GM21737 (cell line): ENCODE measurements around the gene XPA.
A peak's percentile ranks its signal among the peaks of the same experiment; 100 is the strongest.

Experiments
- ATAC-seq: cut with Tn5 transposase; IDR thresholded peaks from one replicate; pipeline ENCODE4 v1.9.1; 2021; ENCODE audit warnings: mild to moderate bottlenecking, moderate library complexity; ENCODE audit not compliant: unreplicated experiment

XPA gene

DNA sequence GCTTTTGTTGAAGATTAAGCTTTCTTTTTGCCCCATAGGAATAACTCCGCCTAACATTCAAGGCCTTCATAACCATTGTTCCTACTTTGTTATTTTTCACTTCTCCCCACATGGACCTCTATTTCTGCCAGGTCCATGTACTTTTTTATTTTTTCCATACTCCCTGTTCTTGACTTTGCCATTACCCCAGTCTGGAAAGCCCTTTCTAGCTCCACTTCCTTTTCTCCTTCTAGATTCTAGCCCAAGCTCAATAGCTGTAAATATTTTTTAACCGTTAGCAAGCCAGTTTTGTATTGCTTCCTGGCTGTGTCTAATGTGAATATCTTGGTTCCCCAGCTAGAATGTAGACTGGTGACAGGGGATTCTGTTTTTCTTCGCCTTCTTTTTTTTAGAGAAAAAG, 37.4 kb downstream of the XPA start:
- no peak for ATAC-seq

DNA sequence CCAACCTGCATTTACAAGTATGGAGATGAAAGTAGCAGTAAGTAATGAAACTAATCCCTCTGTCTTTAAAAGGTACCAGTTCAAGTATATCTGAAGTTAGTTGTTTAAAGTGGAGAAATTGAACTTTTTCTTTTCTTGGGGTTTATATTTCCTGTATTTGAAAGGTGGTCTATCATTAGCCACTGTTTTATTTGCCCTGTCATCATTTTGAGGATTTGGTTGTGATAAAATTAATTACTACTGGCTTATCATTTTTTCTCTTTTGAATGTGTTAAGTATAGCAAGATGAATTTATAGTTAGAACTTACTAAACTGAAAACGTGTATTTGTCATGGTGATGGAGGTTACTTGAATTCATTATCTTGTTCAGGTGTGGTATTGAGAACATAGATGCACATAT, 38.4 kb downstream of the XPA start:
- ATAC-seq = no peak

DNA sequence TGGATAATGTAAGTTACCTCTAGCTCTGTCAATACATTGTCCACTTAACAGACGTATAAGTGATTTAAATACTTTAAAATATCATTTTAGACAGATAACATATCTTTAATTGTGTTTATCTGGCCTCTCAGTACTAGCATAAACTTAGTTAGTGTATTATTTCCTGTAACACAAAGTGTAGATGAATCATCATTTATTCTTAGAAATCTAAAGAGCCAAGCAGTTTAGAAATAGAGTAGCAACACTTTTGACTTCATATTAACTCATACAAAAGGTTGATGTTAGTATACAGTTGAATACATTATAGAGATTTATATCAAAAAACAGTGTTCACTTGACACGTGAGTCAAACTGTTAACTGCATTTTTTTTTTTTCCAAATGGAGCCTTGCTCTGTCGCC, 45.5 kb downstream of the XPA start:
- no peak for ATAC-seq

DNA sequence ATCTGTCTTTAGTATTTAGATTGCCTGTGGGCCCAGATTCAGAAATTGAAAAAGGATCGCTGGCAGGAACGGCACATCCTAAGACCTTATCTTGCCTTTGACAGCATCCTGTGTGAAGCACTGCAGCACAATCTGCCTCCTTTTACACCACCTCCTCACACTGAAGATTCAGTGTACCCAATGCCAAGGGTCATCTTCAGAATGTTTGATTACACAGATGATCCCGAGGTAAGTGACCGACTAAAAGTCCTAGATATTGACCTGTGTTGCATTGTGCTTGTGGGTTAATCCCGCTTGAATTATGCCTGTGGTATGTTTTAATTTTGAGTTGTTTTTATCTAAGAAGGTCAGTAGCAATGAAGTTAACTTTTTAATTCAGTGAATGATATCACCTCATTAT, 49.1 kb downstream of the XPA start:
- ATAC-seq = no peak

DNA sequence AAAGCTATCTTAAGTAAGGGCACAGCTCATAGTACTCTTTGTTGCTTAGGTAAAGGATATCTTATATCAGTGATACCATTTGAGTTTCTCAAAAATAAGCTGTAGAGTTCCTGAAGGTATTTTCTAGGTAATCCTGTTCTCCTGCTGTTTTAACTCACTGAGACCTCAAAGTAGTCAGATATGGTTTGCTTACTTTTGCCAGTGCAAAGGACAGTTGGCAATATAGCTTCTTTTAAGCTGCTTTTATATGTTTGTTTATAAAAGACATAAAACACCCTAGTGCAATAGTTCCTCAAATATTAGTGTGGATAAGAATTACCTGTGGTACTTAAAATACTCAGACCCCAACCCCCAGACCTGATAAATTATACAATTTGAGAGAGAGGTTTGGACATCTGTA, 51.4 kb downstream of the XPA start:
- ATAC-seq = no peak

DNA sequence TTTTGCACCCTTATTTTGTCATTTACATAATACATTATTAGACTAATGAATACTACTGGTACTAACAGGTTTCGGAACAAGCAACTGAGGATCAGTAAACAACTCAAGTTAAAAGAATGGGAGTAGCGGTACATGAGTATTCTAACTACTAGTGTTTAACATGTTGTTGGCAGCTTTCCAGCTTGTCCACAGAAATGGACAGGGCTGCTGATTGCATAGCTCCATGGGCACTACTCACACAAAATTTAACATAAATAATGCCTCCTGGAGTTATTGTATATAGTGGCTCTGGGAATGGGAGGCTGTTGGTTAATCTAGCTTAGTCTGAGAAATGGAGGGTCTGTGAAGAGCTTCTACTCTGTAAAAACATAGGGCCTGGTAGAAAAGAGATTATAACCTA, 56.8 kb downstream of the XPA start:
- ATAC-seq = no peak

DNA sequence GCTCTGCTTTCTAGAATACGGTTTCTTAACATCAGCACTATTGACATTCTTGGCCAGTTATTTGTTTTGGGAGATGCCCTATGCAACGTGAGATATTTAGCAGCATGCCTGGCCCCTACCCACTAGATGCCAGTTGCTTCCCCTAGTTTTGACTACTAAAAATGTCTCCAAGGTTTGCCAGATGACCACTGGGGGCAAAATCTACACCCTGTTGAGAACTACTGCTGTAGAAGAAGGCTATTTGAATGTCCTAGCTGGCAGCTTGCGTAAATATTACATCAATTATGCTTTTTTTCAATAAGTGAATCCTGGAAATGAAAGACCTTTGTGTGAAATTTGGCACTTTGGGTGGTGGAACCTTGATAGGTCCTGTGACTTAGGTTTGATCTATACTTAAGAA, 58.5 kb downstream of the XPA start:
- ATAC-seq = no peak

GRCh38 chr9:97636903-97637302, 60.2 kb downstream of the XPA start:
- ATAC-seq = no peak

- no peak for ATAC-seq
Measured at GRCh38 chr9:97635026-97635425, 62.1 kb downstream of the XPA start.

DNA sequence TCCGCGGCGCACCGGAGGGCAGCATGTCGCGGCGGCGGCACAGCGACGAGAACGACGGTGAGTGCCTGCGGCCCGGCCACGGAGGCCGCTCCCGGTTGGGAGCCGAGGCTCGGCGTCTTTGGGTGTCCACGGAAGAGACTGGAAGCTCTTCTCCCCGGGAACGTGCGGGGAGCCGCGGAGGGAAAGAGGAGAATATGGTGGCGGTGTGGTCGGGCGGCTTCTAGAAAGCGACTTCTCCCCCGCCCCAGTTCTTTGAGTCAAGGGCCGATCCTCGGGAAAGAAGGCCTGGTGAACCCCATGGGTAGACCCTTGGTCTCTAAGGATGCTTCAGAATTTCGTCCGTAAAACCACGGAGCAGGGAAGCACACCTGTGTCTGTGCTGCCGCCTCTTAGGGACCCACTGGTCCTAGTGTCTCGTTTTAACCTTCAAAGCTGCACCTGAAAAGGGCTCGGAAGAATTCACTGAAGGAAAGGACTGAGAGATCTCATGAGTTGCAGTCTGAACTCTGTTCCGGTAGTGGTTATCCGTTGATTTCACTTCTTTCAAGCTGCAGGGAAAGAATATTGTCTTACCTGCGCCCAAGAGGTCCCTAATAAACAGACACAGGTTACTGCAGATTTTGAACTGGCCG, 63.2 kb downstream of the XPA start:
- peak; percentile 0 for ATAC-seq

DNA sequence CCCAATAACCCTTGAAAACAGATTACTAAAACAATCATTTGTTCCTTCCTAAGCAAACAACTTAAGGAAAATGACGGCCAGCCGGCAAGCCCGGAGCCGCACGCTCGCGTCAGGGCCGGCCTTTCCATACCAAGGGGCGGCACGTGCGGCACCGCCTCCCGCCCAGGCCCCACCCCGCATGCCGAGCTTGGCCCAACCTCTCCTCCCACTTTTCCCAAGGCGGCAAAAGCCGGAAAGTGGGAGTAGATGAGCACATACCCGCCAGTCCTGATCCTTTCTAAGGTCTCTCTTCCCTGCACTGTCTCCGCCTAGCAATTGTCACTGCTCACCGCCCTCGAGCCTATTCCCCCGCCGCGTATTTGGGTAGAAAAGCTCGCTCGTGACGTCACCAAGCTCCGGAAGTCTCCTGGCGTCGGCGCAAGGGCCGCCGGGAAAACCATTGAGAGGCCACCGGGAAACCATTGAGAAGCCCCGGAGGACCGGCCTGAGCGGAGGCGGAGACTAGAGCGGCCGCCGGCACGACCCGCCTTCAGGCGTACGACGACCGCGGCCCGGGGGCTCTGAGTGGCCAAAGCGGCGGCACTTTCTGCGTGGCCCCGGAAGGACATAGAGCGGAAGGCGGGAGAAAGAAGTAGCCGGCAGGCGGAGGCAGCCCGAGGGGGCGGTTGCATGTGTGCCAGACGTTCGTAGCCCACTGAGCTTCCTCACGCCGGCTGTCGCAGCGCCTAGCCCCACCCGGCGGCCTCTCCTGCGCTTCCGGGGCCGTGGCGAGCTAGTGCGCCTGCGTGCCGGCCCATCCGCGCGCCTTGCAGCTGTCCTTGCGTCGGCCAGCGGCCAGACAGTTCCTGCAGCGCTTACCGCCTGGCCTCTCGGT, 63.9 kb downstream of the XPA start, which contains the start of the genes NCBP1 and TSTD2:
Gene NCBP1 (plus strand): TSS at position 837 of the 874 bp plus-strand sequence. CDS start 61 bp downstream, outside the sequence.
Gene TSTD2 (minus strand): TSS at position 384 of the 874 bp plus-strand sequence. CDS start 5,806 bp downstream, outside the sequence.
- peak; percentile 88 for ATAC-seq

DNA sequence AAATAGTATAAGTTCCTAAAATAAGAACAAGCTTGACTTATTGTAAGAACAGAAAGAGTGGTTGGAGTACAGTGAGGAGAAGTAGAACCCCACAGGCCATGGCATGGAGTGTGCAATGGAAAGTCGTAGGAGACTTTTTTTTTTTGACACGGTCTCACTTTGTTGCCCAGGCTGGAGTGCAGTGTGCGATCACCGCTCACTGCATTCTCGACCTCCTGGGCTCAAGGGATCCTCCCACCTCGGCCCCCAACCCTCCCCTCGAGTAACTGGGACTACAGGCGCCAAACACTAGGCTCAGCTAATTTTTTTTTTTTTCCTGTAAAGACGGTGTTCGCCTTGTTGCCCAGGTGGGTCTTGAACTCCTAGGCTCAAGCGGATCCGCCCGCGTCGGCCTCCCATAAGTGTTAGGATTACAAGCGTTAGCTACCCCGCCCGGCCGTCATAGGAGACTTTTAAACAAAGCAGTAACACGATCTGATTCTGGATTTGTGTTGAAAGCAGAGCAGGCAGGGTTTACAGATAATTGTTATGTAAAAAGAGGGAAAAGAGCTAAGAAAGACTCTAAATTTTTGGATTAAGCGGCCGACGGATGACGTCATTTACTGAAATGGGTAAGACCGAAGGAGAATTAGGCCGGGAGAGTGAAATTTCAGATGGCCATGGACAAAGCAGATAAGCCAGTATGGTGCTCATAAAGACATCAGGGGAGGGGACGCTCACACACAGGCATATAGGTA, 64.7 kb downstream of the XPA start:
- ATAC-seq = peak; percentile 2

- ATAC-seq = no peak
Measured at GRCh38 chr9:97630591-97630990, 66.5 kb downstream of the XPA start.

GRCh38 chr9:97629156-97629555, 68.0 kb downstream of the XPA start:
- ATAC-seq = no peak

DNA sequence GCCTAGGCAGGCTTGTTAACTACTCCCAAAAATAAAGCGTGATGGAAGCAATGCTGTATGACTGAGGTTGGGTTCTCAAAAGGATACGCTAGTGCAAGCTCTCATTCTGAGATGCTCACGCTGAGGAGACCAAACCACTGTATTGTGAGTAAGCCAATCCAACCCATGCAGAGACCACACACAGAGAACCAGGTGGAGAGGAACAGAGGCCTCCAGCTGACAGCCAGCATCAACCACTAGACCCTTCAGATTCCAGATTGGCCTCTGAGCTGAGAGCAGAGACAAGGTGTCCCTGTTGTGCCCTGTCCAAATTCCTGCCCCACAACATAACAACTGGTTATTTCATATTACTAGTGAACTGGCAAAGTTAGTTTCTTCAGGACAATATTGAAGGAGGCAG, 68.5 kb downstream of the XPA start:
- ATAC-seq = no peak

- no peak for ATAC-seq
Measured at GRCh38 chr9:97627624-97628023, 69.5 kb downstream of the XPA start.

GRCh38 chr9:97625620-97626019, 71.5 kb downstream of the XPA start:
- ATAC-seq = no peak
